Measurements from ENCODE around the gene PPP1R12A.

DNA sequence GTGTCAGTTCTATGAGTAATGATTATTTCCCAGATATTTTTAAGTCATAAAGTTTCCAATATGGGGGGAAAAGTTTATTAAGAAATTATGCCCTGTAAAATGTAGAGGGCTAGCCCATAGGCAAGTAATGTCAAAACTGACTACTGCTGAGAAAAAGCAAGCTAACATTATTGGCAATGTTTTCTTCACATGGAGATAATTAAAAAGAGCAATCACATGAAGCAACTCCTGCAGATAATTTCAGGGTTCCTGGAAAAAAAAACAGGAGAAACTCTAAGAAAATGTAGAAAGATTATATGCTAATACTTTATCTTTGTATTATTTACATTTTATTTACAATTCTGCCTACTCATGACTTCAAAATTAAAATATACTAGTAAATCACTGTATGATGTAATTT, 39.8 kb downstream of the PPP1R12A start:
- no peak for TF ChIP-seq POLR2A (IDR thresholded peaks at IDR 0.05; ENCODE audit: low read length)
- no peak for TF ChIP-seq GATA1 (IDR thresholded peaks at IDR 0.05; ENCODE audit: low read depth, low read length)
